COR-L47 (cell line): ENCODE measurements around the gene EIF4A2.
"Not testable (repeated sequence)": the region's sequence is repeated elsewhere in the genome, so short reads cannot be mapped to it uniquely, and the experiment has no call there.

Source experiments
- DNase-seq: peaks from one replicate; lab custom pipeline; 2025; lab: John Stamatoyannopoulos, UW

EIF4A2 gene

DNA sequence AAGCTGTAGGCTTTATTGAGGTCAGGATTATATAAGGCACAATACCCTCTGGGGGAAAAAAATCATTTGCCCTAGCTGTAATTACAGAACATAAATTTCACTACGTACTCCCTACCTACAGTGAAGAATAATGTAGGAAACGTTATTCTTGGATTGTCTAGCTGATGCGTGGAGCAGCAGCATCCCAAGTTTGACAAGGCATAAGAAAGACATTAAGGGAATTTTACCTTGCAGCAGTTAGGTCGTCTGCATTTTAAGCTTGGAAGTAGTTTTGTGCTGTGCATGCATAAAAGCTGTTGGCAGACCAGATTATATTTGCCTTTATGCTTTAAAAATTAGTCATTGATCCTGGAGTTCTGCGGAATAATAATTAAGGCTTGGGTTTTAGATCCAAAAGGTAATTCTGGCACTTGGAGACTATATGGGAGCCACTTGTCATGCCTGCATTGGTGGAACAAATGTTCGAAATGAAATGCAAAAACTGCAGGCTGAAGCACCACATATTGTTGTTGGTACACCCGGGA is 2.2 kb downstream of the EIF4A2 start:
- no peak for DNase-seq

DNA sequence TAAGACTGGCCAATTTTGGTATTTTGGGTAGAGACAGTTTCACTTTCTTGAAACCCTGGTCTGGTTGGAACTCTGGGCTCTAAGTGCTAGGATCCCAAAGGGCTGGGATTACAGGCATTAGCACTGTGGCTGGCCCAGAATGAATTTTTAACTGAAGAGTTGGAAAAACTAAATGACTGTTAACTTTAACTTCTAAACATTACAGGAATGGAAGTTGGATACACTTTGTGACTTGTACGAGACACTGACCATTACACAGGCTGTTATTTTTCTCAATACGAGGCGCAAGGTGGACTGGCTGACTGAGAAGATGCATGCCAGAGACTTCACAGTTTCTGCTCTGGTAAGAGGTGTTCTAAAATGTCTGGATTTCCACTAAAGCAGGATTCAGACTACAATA is 3.5 kb downstream of the EIF4A2 start:
- DNase-seq: no peak

DNA sequence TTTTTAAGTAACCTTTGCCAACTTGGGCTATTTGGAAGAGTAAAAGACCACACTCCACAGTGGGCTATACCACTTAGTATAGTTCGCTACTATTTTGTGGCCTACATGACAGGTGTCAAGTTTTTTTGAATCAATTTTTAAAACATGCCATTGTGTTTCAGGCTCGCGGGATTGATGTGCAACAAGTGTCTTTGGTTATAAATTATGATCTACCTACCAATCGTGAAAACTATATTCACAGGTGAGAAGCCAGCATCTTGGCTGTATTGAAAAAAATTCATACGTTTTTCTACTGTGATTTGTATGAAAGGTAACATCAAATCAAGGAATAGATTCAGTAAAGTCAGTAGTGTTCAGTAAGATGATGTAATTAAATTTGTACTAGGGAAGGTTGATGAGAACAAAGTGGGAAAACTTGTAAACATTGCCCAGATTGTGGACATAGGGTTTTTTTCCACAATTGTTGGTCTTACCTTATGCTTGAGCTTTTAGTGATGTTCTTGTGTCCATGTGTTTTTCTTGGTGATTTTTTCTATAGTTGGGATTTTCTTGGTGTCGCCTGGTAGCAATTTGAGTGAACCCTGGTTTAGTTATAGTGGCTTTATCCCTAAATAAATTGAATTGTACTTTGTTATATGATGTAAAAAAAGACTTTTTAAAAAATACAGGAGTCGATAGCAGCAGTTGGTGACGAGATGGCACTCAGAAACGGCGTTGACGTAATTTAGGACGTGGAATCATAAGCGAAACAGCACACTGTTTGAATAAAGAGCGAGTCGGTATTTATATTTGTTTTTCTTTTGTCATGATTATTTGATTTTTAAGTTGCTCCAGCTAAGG is 4.5 kb downstream of the EIF4A2 start:
- no peak for DNase-seq

DNA sequence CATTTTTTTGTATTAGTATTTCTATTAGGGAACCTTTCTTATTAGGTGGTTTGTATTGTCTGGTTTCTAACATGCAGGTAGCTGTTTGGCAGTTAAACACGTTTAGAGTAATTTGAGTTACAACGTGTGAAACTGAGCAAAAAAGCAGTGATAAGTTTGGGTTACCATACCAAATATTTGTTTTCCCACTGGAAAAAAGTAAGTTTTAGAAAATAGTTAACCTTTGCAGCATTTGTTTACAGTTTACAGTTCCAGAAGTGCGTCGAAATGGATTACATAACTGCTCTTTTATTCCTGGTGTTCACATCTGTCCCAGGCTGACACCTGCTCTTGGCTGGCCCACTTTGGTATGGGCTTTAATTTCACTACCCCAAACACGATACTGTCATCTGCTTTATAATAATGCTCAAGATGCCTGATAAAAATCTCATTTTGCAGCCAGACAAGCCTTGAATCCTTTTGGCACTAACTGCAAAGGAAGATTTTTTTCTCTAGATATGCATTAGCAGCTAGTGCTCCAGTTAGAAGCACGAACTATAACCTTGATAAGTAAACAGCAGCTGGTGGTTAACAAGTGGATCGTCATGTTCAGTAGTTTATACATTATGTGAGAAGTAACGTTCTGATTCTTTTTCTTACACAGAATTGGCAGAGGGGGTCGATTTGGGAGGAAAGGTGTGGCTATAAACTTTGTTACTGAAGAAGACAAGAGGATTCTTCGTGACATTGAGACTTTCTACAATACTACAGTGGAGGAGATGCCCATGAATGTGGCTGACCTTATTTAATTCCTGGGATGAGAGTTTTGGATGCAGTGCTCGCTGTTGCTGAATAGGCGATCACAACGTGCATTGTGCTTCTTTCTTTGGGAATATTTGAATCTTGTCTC is 5.3 kb downstream of the EIF4A2 start:
- DNase-seq: no peak

DNA sequence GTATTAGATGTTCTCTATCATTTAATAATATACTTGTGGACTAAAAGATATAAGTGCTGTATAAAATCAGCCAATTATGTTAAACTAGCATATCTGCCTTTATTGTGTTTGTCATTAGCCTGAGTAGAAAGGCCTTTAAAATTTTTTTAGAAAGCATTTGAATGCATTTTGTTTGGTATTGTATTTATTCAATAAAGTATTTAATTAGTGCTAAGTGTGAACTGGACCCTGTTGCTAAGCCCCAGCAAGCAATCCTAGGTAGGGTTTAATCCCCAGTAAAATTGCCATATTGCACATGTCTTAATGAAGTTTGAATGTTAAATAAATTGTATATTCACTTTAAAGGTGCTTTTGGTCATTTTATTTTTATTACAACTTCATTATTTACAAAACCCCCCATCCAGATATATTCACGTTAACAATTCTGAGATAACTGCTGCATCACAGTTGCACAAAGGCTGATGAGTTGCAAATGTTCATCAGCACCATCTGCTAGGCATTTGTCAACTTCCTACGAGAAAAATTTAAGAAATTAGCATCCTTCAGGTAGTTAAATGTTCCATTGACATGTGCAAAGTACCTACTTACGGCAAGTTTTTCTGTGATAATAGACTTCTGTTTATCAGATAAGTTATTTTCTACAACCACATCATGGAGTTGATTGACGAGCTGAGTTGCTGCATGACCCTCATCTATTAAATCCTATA is 6.3 kb downstream of the EIF4A2 start:
- no peak for DNase-seq

DNA sequence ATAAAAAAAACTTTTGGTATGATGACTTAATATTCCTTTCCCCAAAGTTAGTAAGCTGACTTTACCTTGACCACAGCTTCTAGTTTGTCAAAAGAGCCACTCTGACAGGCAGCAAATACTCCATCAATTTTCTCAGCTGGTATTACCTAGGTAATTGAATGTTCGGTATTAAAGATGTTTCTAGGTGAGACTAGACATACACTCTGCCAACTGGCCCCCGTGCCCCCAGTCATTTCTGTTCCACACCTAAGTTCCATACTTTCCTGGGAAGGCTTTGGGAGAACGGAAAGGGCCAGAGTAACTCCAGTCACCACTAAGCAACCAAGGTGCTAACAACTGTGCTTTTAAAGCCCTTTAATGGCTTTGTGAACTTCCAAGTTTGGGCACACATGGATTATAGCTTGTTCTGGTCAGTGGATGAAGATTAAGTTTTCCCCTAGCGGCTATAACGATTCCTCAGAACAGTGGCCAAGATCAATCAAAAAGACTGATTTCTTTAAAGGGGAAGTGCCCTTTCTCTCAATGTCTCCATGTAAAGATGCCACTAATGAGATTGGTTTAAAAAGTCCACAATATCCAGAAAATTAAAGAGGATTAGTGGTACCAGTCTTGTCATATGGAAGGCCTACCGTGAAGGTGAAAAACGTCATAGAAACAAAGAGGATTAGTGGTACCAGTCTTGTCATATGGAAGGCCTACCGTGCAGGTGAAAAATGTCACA is 7.0 kb downstream of the EIF4A2 start:
- DNase-seq: no peak

DNA sequence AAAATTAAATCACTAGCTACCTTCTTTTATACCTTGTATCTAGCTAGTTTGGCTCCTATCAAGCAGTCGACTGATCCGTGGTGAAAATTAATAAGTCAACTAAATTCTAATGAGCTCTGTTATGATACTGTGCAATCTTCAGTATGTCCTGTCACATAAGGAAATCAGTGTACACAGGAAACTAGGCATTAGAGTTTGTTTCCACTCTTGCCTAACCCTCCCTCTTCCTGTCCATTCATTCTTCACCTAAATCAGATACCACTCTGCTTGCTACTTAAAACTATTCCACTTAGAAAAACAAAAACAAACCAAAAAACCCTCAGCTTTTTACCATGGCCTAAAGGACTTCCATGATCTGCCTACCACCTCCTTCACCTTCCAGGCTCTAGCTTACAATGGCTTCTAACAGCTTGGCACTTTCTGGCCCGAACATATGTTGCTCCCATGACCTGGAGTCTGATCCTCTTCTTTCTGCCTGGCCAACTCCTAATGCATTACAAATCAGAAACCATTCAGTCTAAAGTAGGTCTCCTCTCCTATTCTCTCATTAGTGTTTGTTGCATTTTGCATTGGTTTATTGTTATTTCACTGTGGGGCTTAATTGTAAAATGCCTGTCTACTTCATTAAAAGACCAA is 15.0 kb downstream of the EIF4A2 start:
- DNase-seq: no peak

DNA sequence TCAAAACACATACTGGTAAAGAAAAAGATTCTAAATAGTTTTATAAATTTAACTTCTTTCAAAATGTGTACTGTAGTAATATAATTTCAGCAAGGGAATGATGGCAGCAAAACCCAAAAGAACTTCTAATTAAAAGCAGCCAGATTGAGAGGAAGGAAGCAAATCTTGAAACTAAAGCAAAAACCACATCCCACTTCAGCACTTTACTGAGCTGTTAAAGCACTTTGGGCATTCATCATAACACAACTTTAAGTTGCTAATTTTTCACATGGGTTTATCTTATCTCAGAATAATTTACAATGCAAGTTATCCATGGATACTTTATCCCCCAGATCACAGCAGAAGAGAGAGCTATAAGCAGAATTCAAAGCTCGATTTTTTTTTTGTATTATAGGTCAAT is 16.9 kb downstream of the EIF4A2 start:
- no peak for DNase-seq

DNA sequence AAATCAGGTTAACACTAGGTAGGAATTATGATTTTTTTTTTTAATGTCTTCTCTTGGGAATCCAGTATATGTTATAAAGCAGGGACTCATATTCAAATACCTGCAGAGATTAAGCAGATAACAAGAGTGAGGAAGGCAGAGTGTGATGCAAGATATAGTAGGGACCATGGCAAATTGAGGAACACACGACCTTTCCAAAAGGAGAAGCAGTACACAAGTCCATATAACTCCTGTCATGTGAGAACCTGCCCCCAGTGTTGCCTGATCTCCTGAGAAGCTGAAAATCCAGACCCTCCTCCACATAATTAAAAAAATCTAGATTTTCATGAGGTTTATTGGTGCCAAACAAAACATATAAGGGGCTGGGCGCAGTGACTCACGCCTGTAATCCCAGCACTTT is 19.3 kb downstream of the EIF4A2 start:
- DNase-seq: no peak

DNA sequence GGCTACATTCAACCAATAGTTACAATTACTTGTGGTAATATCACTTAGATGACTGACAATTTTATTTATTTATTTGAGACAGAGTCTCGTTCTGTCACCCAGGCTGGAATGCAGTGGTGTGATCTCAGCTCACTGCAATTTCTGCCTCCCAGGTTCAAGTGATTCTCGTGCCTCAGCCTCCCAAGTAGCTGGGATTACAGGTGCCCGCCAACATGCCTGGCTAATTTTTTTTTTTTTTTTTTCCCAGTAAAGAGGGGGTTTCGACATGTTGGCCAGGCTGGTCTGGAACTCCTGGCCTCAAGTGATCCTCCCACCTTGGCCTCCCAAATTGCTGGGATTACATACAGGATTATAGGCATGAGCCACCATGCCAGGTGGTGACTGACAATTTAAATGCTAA is 20.1 kb downstream of the EIF4A2 start:
- not testable (repeated sequence) for DNase-seq

DNA sequence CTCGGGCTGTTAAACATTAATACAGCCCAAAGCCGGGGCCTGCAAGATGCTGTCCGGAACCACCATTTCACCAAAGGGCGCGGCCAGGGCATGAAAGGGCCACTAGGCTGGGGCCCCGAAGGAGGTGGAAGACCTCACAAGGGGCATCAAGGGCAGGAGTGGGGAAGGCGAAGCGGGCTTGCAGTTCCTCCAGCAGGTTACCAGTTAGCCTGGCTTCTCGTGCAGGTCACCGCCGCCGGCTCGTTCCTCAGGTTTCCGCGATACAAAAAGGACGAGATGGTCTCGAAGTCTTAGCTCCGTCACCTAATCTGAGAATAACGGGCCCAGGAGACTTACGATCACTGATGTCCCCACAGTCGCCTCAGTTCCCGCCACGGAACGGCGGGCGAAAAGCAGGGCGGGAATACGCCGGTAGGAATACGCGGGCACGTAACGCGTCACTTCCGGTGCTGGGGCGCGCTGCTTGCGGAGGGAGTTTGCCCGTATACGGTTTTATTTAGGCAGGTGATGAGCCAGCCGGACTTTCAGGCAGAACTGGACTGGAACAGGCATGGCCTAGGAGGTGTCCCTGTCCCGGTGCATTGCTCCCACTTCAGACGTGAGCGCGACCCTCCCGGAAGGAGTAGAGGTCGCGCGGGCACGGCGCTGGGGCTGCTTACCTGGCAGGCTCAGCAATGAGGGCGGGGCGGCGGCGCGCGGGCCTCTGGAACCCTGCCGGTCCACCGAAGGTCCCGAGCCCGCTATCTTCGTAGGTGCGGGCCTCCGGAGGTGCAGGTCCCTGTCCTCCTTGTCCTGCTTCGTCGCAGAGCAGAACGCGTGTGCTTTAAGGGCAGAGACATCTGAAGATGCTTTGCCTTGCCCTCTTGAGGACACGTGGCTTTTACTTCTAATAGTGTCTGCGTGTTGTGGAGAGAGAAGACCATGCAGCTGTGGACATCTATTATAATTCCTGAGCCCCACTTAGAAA is 23.0 kb downstream of the EIF4A2 start, which contains the start of gene RFC4:
Gene RFC4 (minus strand): TSS at position 394 of the 967 bp plus-strand sequence. CDS start 1,769 bp downstream, outside the sequence.
- peak; percentile 82 for DNase-seq

DNA sequence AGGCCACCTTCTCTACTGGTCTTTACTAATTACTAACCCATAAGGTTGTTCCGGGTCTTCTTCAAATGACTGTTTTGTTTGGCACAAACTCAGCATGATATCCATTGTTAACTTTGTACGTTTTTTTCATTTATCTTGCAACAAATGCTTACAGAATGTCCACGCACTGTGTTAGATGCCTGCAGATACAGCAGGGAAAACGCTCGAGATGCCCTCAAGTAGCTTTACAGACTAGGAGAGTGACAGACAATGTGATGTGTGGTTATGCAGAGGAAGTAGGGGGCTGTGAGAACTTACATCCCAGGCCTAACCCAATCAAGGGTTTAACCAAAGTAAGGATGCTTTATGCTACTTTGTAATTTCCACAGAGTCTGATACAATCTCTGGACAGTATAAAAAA is 23.9 kb downstream of the EIF4A2 start:
- DNase-seq: no peak

DNA sequence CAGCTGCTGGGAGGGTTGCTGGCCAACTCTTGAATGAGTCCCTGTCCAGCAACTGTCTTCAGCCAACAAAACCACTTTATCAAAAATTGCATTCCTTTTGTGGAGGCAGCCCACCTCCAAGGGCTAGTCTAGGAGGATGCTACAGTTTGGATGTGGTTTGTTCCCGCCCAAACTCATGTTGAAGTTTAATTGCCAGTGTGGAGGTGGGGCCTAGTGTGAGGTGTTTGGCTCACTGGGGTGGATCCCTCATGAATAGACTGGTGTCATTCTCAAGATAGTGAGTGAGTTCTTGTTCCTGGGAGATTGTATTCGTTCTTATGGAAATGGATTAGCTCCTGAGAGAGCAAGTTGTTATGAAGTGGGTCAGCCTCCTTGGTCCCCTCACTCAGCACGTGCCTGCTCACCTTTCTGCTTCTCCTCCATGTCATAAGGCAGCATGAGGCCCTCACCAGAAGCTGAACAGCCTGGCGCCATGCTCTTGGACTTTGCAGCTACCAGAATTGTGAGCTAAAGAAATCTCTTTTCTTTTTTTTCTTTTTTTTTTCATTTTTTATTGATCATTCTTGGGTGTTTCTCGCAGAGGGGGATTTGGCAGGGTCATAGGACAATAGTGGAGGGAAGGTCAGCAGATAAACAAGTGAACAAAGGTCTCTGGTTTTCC is 27.1 kb downstream of the EIF4A2 start:
- DNase-seq: no peak

DNA sequence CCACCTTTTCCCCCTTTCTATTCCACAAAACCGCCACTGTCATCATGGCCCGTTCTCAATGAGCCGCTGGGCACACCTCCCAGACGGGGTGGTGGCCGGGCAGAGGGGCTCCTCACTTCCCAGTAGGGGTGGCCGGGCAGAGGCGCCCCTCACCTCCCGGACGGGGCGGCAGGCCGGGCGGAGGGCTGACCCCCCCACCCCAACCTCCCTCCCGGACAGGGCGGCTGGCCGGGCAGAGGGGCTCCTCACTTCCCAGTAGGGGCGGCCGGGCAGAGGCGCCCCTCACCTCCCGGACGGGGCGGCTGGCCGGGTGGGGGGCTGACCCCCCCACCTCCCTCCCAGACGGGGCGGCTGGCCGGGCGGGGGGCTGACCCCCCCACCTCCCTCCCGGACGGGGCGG is 27.9 kb downstream of the EIF4A2 start:
- DNase-seq: not testable (repeated sequence)

DNA sequence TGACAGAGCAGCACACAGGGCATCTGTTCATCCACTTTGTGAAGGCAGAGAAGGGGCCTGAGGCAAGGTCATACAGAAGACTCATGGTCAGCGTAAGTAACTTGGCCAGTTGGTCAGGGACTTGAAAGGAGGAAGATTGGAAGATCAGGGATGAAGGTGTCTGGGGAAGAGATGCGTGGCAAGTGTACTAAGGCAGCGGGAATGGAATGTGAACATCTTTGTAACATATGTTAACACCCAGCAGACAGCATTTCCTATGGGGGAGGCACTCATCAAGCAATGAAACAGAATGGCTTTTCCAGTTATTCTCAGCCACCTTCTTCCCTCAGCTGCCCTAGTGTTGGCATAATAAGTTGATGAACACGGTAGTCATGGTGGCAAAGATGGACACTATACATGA is 30.7 kb downstream of the EIF4A2 start:
- DNase-seq: no peak

DNA sequence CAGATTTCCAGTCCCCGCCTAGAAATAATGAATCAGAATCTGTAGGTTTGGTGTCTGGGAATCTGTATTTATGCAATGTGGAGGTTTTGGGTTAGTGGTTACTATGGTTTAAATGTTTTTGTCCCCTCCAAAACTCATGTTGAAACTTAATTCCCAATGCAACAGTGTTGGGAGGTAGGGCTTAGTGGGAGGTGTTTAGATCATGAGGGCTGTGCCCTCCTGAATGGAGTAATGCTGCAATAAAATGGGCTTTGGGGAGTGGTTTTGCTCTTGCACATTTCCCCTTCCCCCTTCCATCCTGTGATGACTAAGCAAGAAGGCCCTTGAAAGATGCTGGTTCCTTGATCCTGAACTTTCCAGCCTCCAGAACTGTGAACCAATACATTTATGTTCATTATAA is 32.1 kb downstream of the EIF4A2 start:
- DNase-seq: no peak

DNA sequence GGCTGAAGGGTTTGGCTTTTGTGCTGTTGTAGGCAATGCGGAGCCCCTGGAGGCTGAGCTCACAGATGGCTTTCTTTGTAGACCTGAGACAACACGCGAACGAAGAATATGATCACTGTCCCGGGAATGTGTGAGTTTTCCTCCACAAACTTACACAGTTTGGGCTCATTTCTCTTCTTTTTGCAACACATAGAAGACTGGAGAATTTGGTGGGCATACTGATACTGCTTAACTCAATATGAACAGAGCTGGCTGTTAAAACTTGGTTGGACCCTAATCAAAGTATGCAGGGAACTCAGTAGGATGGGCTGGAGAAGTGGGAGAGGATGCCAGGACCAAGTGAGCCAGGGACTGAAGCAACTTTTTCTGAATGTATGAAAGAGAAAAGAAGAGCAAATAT is 35.1 kb downstream of the EIF4A2 start:
- no peak for DNase-seq

DNA sequence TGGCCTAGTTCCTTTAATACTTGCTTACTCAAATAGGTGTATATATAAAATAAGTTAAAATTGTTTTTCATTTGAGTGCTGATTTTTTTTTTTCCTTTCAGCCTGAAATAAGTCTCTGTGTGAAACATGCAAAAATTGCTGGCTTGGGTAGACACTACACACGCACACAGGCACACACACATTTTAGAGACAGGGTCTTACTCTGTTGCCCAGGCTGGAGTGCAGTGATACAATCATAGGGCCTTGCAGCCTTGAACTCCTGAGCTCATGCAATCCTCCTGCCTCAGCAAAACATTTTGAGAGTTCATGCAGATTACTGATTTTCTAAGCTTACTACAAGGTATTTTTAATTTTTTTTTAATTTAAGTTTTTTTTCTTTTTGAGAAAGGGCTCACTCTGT is 35.6 kb downstream of the EIF4A2 start:
- no peak for DNase-seq
